GM23338 (cell line): ENCODE data around the gene NGFR. TPM values are rescaled to one million over a fixed set of nuclear protein-coding genes. Genes with fewer than 3 reads are reported as not detected.
A peak's percentile ranks its signal among the peaks of the same experiment; 100 is the strongest.

Experiments
- ATAC-seq: fragments of 200-7000 bp; cut with Tn5 transposase; 3 replicates; pipeline ENCODE4 v1.9.1; 2020
- DNase-seq: peaks from one replicate; pipeline ENCODE4 v3.0.0-alpha.2; 2015; ENCODE audit warnings: low spot score
- H2AFZ ChIP-seq: fragments of 200-600 bp; sonication (generic); 2 replicates; pipeline ENCODE4 v1.8.0; 2016; ENCODE audit warnings: antibody characterized with exemption, mild to moderate bottlenecking, moderate library complexity
- H3F3A ChIP-seq: fragments of 200-600 bp; sonication (generic); replicated peaks from 2 replicates; pipeline ENCODE4 v1.8.0; 2017; ENCODE audit warnings: antibody characterized with exemption, mixed run types, low read depth
- H3K27ac ChIP-seq: fragments of 200-600 bp; sonication (generic); 2 replicates; pipeline ENCODE4 v1.6.1; 2016; ENCODE audit warnings: low read depth
- H3K27me3 ChIP-seq: fragments of 200-600 bp; sonication (generic); 2 replicates; pipeline ENCODE4 v1.8.0; 2016; ENCODE audit warnings: mild to moderate bottlenecking, mixed run types, moderate library complexity; ENCODE audit not compliant: insufficient read depth
- H3K36me3 ChIP-seq: fragments of 200-600 bp; sonication (generic); 2 replicates; pipeline ENCODE4 v1.8.0; 2016; ENCODE audit warnings: mild to moderate bottlenecking; ENCODE audit not compliant: insufficient read depth
- H3K4me1 ChIP-seq: fragments of 200-600 bp; sonication (generic); 2 replicates; pipeline ENCODE4 v1.8.0; 2016; ENCODE audit warnings: mild to moderate bottlenecking, moderate library complexity; ENCODE audit not compliant: insufficient read depth
- H3K4me2 ChIP-seq: fragments of 200-600 bp; sonication (generic); 2 replicates; pipeline ENCODE4 v1.7.1; 2017; ENCODE audit warnings: mixed run types
- H3K4me3 ChIP-seq: fragments of 200-600 bp; sonication (generic); 2 replicates; pipeline ENCODE4 v1.6.1; 2016; ENCODE audit warnings: mixed run types
- H3K79me2 ChIP-seq: fragments of 200-600 bp; sonication (generic); replicated peaks from 2 replicates; pipeline ENCODE4 v1.8.0; 2017; ENCODE audit warnings: mild to moderate bottlenecking; ENCODE audit not compliant: insufficient read depth
- H3K9me2 ChIP-seq: fragments of 200-600 bp; sonication (generic); 2 replicates; pipeline ENCODE4 v1.8.0; 2017; ENCODE audit not compliant: insufficient read depth
- H4K20me1 ChIP-seq: fragments of 200-600 bp; sonication (generic); replicated peaks from 2 replicates; pipeline ENCODE4 v1.8.0; 2017; ENCODE audit warnings: mild to moderate bottlenecking; ENCODE audit not compliant: insufficient read depth
- H3K27ac Mint-ChIP-seq: 2 replicates; pipeline ENCODE4 v1.8.0; 2020; ENCODE audit warnings: inconsistent platforms, mild to moderate bottlenecking, moderate library complexity, mixed read lengths
- H3K27me3 Mint-ChIP-seq: 3 replicates; pipeline ENCODE4 v1.8.0; 2022; ENCODE audit warnings: low read depth, mild to moderate bottlenecking, moderate library complexity, mixed read lengths, inconsistent platforms; ENCODE audit not compliant: insufficient read depth, poor library complexity
- H3K36me3 Mint-ChIP-seq: 3 replicates; pipeline ENCODE4 v1.8.0; 2021; ENCODE audit warnings: low read depth, mild to moderate bottlenecking, inconsistent platforms, moderate library complexity, mixed read lengths
- H3K4me1 Mint-ChIP-seq: 3 replicates; pipeline ENCODE4 v1.8.0; 2020; ENCODE audit warnings: mild to moderate bottlenecking, inconsistent platforms, mixed read lengths
- H3K4me3 Mint-ChIP-seq: 3 replicates; pipeline ENCODE4 v1.8.0; 2021; ENCODE audit warnings: moderate library complexity, mild to moderate bottlenecking, inconsistent platforms, mixed read lengths
- H3K9me3 Mint-ChIP-seq: 3 replicates; pipeline ENCODE4 v1.8.0; 2020; ENCODE audit warnings: moderate library complexity, mild to moderate bottlenecking, inconsistent platforms, mixed read lengths
- CREB1 ChIP-seq: fragments of 250-450 bp; sonication (Bioruptor Pico); IDR thresholded peaks from 2 replicates; pipeline ENCODE4 v1.5.0; 2020; ENCODE audit warnings: low read depth, mild to moderate bottlenecking, moderate library complexity
- EZH2 ChIP-seq: fragments of 200-600 bp; sonication (generic); IDR thresholded peaks from one replicate; pipeline ENCODE4 v1.8.0; 2017; ENCODE audit warnings: antibody characterized with exemption, mild to moderate bottlenecking, low read depth; ENCODE audit not compliant: unreplicated experiment
- EZH2phosphoT487 ChIP-seq: fragments of 200-600 bp; sonication (generic); IDR thresholded peaks from one replicate; pipeline ENCODE4 v1.8.1; 2018; ENCODE audit warnings: antibody characterized with exemption; ENCODE audit not compliant: unreplicated experiment
- JUNB ChIP-seq: IDR thresholded peaks from one replicate; pipeline ENCODE4 v1.6.1; 2016; ENCODE audit warnings: antibody characterized with exemption; ENCODE audit not compliant: unreplicated experiment
- NANOG ChIP-seq: IDR thresholded peaks from 2 replicates; pipeline ENCODE4 v1.6.1; 2016; ENCODE audit warnings: antibody characterized with exemption, borderline replicate concordance
- POLR2AphosphoS5 ChIP-seq: IDR thresholded peaks from 2 replicates; pipeline ENCODE4 v1.6.1; 2016; ENCODE audit warnings: antibody characterized with exemption, low read depth
- STAT1 ChIP-seq: IDR thresholded peaks from one replicate; pipeline ENCODE4 v1.6.1; 2016; ENCODE audit warnings: antibody characterized with exemption; ENCODE audit not compliant: unreplicated experiment
- ZNF331 ChIP-seq: fragments of 250-450 bp; sonication (Bioruptor Pico); IDR thresholded peaks from 2 replicates; pipeline ENCODE4 v1.5.0; 2020; ENCODE audit warnings: low read depth, mild to moderate bottlenecking, moderate library complexity
- polyA plus RNA-seq: library from polyadenylated mRNA; unstranded; fragments of >200 nt; fragmentation: Nextera tagmentation; extraction: Ambion mirVana; gene quantifications from 2 replicates; pipeline ENCODE4 v1.2.1, GENCODE V29; 2016
- total RNA-seq: library from RNA; depleted of rRNA; stranded (reverse); fragments of >200 nt; shearing (Covaris generic); gene quantifications from 2 replicates; pipeline ENCODE4 v1.2.3, GENCODE V29; 2014
- TF ChIP-seq, protein P1 (sequence below): IDR thresholded peaks from 2 replicates; pipeline ENCODE4 v1.6.1; 2016; ENCODE audit warnings: antibody characterized with exemption
- TF ChIP-seq, protein P2 (sequence below), 2 experiments: fragments of 200-600 bp in 1 of 2; sonication (generic) in 1 of 2; conservative IDR thresholded peaks; 2 replicates each; pipeline versions ENCODE4 v1.5.1 to v1.6.1; 2016 to 2017; ENCODE audit warnings: antibody characterized with exemption in 2 of 2, low read depth in 2 of 2, mild to moderate bottlenecking in 2 of 2, moderate library complexity in 1 of 2
- TF ChIP-seq, protein P3 (sequence below): fragments of 250-450 bp; sonication (Bioruptor Pico); IDR thresholded peaks from 2 replicates; pipeline ENCODE4 v1.5.0; 2020; ENCODE audit warnings: mild to moderate bottlenecking, moderate library complexity

NGFR gene
- total and polyA plus RNA-seq, 2 experiments from 2014 or later = 2.8 to 6.9 TPM

DNA sequence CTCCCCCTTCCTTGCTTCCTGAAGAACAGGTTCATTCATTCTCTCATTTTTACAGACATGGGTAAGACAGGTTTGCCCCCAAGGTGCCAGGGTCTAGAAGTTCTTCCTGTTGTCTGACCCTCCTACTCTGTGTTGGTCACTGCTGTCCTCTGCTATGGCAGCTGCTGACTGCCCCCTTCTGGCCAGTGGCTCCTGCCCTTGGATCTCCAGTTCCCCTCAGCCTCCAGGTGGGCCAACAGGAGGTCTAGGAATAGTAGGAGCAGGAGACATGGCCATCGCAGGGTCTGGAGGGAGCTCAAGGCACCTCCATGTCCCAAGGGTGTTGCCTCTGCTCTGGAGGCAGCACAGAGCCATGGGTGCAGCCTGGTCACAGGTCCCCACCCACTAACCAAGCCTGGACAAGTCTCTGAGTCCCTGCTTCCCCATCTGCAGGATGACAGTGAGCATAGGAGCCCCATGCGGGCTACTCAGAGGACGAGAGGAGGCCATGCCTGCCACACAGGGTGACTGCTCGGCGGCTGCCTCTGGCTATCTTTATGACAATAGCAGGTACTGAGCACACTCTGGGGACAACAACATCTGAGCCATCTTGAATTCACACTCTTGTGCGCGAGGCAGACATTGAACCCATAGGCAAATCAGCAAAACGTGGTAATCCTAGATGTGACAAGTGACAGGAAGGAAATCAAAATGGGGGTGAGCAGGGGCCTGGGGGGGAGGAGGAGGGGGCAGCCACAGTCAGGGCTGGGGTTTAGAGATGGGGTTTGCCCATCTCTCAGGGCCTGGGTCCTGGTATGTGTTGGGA is 53.6 kb downstream of the NGFR start:
- Mint-ChIP-seq H3K27ac (no peak overlapping the region; the same call in 1 of the 2 replicates), H3K27me3 (peaks cover 19% of the 10 kb centered on the region), H3K4me3 (no peak overlapping the region), H3K4me1 (peaks cover 28% of the 10 kb centered on the region), H3K36me3 (no peaks in the 10 kb centered on the region), H3K9me3 (peaks cover 5% of the 10 kb centered on the region; the same call in 1 of the 3 replicates)
- Histone ChIP-seq H3K4me3 (no peak overlapping the region), H4K20me1 (no peaks in the 10 kb centered on the region), H3K36me3 (no peaks in the 10 kb centered on the region), H3K4me2 (no peak overlapping the region), H3K27ac (no peak overlapping the region), H3K27me3 (no peaks in the 10 kb centered on the region), H3K9me2 (no peaks in the 10 kb centered on the region), H2AFZ (no peak overlapping the region), H3F3A (no peaks in the 10 kb centered on the region), H3K4me1 (peaks cover 16% of the 10 kb centered on the region; the same call in 1 of the 2 replicates), H3K79me2 (no peaks in the 10 kb centered on the region)
- DNase-seq (peak; percentile 73), ATAC-seq (peak; percentile 75)
- TF ChIP-seq STAT1 = no peak
- no peak for TF ChIP-seq NANOG
- TF ChIP-seq, protein P1, sequence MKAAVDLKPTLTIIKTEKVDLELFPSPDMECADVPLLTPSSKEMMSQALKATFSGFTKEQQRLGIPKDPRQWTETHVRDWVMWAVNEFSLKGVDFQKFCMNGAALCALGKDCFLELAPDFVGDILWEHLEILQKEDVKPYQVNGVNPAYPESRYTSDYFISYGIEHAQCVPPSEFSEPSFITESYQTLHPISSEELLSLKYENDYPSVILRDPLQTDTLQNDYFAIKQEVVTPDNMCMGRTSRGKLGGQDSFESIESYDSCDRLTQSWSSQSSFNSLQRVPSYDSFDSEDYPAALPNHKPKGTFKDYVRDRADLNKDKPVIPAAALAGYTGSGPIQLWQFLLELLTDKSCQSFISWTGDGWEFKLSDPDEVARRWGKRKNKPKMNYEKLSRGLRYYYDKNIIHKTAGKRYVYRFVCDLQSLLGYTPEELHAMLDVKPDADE = no peak
- TF ChIP-seq, protein P2, sequence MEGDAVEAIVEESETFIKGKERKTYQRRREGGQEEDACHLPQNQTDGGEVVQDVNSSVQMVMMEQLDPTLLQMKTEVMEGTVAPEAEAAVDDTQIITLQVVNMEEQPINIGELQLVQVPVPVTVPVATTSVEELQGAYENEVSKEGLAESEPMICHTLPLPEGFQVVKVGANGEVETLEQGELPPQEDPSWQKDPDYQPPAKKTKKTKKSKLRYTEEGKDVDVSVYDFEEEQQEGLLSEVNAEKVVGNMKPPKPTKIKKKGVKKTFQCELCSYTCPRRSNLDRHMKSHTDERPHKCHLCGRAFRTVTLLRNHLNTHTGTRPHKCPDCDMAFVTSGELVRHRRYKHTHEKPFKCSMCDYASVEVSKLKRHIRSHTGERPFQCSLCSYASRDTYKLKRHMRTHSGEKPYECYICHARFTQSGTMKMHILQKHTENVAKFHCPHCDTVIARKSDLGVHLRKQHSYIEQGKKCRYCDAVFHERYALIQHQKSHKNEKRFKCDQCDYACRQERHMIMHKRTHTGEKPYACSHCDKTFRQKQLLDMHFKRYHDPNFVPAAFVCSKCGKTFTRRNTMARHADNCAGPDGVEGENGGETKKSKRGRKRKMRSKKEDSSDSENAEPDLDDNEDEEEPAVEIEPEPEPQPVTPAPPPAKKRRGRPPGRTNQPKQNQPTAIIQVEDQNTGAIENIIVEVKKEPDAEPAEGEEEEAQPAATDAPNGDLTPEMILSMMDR (conservative IDR thresholded peaks at IDR 0.05; ENCODE audit: low read depth in 2 of 2) = peak; percentile 73 to 93

DNA sequence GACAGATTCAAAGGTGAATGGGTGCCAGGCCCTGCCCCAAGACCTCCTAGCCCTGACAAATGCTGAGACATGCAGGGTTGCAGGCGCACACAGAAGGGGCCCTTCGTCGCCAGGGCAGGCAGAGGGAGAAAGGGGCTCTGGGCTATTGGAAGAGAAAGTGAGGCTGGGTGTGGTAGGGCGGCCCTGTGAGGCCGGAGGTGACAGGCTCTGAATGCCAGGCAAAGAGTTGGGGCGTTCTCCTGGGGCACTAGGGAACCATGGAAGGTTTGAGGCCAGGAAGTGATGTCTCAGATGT is 54.2 kb downstream of the NGFR start:
- peaks cover 19% of the 10 kb centered on the region for H3K27me3 Mint-ChIP-seq
- TF ChIP-seq JUNB (no peak), CREB1 (no peak), EZH2phosphoT487 (no peak), NANOG (no peak), EZH2 (no peak), STAT1 (no peak), POLR2AphosphoS5 (no peak), ZNF331 (CRISPR knock-in tag) (no peak)
- TF ChIP-seq, protein P3, sequence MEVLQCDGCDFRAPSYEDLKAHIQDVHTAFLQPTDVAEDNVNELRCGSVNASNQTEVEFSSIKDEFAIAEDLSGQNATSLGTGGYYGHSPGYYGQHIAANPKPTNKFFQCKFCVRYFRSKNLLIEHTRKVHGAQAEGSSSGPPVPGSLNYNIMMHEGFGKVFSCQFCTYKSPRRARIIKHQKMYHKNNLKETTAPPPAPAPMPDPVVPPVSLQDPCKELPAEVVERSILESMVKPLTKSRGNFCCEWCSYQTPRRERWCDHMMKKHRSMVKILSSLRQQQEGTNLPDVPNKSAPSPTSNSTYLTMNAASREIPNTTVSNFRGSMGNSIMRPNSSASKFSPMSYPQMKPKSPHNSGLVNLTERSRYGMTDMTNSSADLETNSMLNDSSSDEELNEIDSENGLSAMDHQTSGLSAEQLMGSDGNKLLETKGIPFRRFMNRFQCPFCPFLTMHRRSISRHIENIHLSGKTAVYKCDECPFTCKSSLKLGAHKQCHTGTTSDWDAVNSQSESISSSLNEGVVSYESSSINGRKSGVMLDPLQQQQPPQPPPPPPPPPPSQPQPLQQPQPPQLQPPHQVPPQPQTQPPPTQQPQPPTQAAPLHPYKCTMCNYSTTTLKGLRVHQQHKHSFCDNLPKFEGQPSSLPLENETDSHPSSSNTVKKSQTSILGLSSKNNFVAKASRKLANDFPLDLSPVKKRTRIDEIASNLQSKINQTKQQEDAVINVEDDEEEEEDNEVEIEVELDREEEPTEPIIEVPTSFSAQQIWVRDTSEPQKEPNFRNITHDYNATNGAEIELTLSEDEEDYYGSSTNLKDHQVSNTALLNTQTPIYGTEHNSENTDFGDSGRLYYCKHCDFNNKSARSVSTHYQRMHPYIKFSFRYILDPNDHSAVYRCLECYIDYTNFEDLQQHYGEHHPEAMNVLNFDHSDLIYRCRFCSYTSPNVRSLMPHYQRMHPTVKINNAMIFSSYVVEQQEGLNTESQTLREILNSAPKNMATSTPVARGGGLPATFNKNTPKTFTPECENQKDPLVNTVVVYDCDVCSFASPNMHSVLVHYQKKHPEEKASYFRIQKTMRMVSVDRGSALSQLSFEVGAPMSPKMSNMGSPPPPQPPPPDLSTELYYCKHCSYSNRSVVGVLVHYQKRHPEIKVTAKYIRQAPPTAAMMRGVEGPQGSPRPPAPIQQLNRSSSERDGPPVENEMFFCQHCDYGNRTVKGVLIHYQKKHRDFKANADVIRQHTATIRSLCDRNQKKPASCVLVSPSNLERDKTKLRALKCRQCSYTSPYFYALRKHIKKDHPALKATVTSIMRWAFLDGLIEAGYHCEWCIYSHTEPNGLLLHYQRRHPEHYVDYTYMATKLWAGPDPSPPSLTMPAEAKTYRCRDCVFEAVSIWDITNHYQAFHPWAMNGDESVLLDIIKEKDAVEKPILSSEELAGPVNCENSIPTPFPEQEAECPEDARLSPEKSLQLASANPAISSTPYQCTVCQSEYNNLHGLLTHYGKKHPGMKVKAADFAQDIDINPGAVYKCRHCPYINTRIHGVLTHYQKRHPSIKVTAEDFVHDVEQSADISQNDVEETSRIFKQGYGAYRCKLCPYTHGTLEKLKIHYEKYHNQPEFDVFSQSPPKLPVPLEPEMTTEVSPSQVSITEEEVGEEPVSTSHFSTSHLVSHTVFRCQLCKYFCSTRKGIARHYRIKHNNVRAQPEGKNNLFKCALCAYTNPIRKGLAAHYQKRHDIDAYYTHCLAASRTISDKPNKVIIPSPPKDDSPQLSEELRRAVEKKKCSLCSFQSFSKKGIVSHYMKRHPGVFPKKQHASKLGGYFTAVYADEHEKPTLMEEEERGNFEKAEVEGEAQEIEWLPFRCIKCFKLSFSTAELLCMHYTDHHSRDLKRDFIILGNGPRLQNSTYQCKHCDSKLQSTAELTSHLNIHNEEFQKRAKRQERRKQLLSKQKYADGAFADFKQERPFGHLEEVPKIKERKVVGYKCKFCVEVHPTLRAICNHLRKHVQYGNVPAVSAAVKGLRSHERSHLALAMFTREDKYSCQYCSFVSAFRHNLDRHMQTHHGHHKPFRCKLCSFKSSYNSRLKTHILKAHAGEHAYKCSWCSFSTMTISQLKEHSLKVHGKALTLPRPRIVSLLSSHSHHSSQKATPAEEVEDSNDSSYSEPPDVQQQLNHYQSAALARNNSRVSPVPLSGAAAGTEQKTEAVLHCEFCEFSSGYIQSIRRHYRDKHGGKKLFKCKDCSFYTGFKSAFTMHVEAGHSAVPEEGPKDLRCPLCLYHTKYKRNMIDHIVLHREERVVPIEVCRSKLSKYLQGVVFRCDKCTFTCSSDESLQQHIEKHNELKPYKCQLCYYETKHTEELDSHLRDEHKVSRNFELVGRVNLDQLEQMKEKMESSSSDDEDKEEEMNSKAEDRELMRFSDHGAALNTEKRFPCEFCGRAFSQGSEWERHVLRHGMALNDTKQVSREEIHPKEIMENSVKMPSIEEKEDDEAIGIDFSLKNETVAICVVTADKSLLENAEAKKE (CRISPR knock-in tag) = no peak
- TF ChIP-seq, protein P1 = no peak

More for the DNA sequence above, 54.2 kb downstream of the NGFR start:
- Histone ChIP-seq H3K27ac (no peak overlapping the region), H3K4me3 (no peak overlapping the region), H3F3A (no peaks in the 10 kb centered on the region), H4K20me1 (no peaks in the 10 kb centered on the region), H2AFZ (no peak overlapping the region), H3K27me3 (no peaks in the 10 kb centered on the region), H3K9me2 (no peaks in the 10 kb centered on the region), H3K79me2 (no peaks in the 10 kb centered on the region), H3K36me3 (no peaks in the 10 kb centered on the region), H3K4me2 (no peak overlapping the region), H3K4me1 (peaks cover 16% of the 10 kb centered on the region; the same call in 1 of the 2 replicates)
- H3K27ac Mint-ChIP-seq = no peak overlapping the region; the same call in 1 of the 2 replicates
- peaks cover 25% of the 10 kb centered on the region for H3K4me1 Mint-ChIP-seq
- ATAC-seq (no peak), DNase-seq (no peak)
- H3K9me3 Mint-ChIP-seq = no peaks in the 10 kb centered on the region
- no peaks in the 10 kb centered on the region for H3K36me3 Mint-ChIP-seq
- H3K4me3 Mint-ChIP-seq = no peak overlapping the region; the same call in 2 of the 3 replicates
